ENCODE results near the gene MARCHF10. TPM values are rescaled to one million over a fixed set of nuclear protein-coding genes. Genes with fewer than 3 reads are reported as not detected.
"Not testable (repeated sequence)": the region's sequence is repeated elsewhere in the genome, so short reads cannot be mapped to it uniquely, and the experiment has no call there.

The MARCHF10 gene, protein sequence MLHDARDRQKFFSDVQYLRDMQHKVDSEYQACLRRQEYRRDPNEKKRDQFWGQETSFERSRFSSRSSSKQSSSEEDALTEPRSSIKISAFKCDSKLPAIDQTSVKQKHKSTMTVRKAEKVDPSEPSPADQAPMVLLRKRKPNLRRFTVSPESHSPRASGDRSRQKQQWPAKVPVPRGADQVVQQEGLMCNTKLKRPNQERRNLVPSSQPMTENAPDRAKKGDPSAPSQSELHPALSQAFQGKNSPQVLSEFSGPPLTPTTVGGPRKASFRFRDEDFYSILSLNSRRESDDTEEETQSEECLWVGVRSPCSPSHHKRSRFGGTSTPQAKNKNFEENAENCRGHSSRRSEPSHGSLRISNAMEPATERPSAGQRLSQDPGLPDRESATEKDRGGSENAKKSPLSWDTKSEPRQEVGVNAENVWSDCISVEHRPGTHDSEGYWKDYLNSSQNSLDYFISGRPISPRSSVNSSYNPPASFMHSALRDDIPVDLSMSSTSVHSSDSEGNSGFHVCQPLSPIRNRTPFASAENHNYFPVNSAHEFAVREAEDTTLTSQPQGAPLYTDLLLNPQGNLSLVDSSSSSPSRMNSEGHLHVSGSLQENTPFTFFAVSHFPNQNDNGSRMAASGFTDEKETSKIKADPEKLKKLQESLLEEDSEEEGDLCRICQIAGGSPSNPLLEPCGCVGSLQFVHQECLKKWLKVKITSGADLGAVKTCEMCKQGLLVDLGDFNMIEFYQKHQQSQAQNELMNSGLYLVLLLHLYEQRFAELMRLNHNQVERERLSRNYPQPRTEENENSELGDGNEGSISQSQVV
- total RNA-seq = not detected

DNA sequence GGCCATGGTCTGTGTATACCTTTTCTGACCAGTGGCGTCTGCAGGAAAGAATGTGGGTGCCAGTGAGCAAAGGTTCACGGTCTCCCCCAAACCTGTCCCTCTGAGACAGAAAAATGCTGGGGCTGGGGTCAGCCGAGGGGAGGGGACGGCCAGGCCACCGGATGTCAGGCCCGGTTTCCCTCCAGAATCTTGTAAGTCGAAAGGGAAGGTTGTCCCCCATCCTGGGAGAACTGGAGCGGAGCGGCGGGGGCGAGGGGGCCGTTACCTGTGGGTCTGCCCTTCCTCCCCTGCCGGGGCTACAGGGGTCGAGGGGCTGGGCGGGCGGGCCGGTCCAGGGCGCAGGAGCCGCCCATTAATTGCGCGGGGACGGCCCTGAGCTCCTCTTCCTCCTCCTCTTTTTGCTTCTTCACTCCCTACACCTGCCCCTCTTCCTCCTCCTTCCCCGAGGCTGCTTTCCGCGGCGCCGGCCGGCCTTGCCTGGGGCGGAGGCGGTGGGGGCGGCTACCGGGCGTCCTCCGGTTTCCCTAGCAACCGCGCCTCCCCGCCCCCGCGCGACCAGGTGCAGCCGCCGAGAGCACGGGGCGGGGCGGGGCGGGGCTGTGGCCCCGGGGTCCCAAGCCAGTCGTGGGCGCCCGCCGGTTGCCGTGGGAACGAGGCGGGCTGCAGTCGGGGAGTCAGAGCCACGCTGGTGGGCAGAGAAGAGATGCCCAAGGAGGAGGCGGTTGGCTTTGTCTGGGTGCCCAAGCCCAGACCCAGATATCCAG lies at the start of gene MARCHF10:
MARCHF10 (minus strand) TSS at position 503 of the 764 bp plus-strand sequence. CDS start 6,579 bp downstream, outside the sequence.
- Histone ChIP-seq H3K27me3 (ENCODE audit: insufficient read depth, low read length) (peaks cover 13% of the 10 kb centered on the region), H3K4me1 (ENCODE audit: insufficient read depth, low read length) (no peaks in the 10 kb centered on the region), H3K9me3 (ENCODE audit: low read depth, low read length) (no peaks in the 10 kb centered on the region), H3K4me3 (ENCODE audit: low read length) (no peak within 1 kb of the TSS)

DNA sequence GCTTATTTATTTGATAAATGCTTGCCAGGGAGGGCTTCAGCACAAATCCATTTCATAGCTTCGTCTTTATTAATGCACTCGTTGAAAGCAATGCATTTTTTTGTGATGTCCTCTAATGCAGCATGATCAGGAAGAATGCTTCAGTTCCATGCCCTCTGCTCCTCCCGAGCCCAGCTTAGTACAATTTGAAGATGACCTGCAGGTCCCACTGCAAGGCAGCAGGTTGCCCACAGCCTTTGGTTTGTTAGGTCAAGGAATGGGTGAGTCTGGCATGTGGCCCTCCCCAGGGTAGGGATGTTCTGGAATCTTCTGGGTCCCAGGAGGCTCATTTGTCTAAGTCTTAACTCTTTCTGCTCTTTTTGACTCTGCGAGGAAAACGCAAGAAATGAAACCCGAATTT lies 49.4 kb upstream of the MARCHF10 start:
- Histone ChIP-seq H3K4me3 (ENCODE audit: low read length) (no peak overlapping the region), H3K9me3 (ENCODE audit: low read depth, low read length) (no peaks in the 10 kb centered on the region), H3K27me3 (ENCODE audit: insufficient read depth, low read length) (no peaks in the 10 kb centered on the region), H3K4me1 (ENCODE audit: insufficient read depth, low read length) (no peaks in the 10 kb centered on the region)

- H3K4me1 ChIP-seq (ENCODE audit: insufficient read depth, low read length) = no peaks in the 10 kb centered on the region
- no peak overlapping the region for H3K4me3 ChIP-seq (ENCODE audit: low read length)
- H3K27me3 ChIP-seq (ENCODE audit: insufficient read depth, low read length) = no peaks in the 10 kb centered on the region
- no peaks in the 10 kb centered on the region for H3K9me3 ChIP-seq (ENCODE audit: low read depth, low read length)
Measured at GRCh38 chr17:62856594-62856993, 48.5 kb upstream of the MARCHF10 start.

GRCh38 chr17:62855156-62855555 lies 47.0 kb upstream of the MARCHF10 start:
- Histone ChIP-seq H3K27me3 (ENCODE audit: insufficient read depth, low read length) (no peaks in the 10 kb centered on the region), H3K4me3 (ENCODE audit: low read length) (no peak overlapping the region), H3K4me1 (ENCODE audit: insufficient read depth, low read length) (no peaks in the 10 kb centered on the region), H3K9me3 (ENCODE audit: low read depth, low read length) (no peaks in the 10 kb centered on the region)

DNA sequence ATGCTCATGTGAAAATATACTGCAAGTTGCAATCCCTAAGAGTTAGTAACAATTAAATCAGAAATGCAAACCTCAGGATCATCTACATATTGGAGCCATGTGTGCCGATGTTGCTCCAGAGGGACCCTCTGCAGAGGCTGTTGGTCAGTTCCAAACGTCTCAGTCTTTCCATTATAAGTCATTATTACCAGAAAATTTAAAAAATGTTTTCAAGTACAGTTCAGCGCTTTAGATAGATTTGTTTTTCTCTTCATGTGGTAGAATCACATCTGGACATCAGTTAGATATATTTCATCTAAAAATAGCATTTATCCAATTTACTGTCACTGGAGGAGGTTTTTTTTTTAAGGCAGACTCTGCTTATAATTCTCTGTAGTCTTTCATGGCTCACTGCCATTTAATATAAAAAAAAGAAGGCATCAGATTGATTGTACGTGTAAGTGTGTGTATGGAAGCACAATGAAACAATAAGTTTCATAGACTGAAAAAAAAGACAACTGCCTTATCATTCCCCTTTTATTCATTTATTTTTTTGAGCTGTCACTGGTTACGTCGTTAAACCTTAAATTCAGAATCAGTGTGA lies 46.1 kb upstream of the MARCHF10 start:
- Histone ChIP-seq H3K27me3 (ENCODE audit: insufficient read depth, low read length) (no peaks in the 10 kb centered on the region), H3K4me3 (ENCODE audit: low read length) (no peak overlapping the region), H3K4me1 (ENCODE audit: insufficient read depth, low read length) (no peaks in the 10 kb centered on the region), H3K9me3 (ENCODE audit: low read depth, low read length) (no peaks in the 10 kb centered on the region)

DNA sequence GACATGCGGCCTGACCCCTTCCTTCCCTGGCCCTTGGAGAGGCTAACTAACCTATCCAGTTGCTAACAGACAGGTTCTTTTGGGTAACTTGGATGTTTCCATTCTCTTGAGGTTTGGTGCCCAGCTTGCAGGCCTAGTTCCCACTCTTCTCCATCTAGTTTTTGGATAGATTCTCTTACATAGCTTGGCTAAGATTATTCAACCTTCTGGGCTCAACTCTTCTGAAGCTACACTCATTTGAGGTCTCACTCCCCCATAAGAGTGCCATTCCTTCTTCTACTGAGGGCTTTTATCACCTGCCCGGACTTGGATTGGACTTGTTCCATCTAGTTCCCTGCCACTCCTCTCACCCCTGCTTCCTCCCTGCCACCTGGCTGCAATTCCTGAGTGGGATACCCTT lies 44.1 kb upstream of the MARCHF10 start:
- Histone ChIP-seq H3K4me1 (ENCODE audit: insufficient read depth, low read length) (no peaks in the 10 kb centered on the region), H3K27me3 (ENCODE audit: insufficient read depth, low read length) (no peaks in the 10 kb centered on the region), H3K9me3 (ENCODE audit: low read depth, low read length) (no peaks in the 10 kb centered on the region), H3K4me3 (ENCODE audit: low read length) (no peak overlapping the region)

DNA sequence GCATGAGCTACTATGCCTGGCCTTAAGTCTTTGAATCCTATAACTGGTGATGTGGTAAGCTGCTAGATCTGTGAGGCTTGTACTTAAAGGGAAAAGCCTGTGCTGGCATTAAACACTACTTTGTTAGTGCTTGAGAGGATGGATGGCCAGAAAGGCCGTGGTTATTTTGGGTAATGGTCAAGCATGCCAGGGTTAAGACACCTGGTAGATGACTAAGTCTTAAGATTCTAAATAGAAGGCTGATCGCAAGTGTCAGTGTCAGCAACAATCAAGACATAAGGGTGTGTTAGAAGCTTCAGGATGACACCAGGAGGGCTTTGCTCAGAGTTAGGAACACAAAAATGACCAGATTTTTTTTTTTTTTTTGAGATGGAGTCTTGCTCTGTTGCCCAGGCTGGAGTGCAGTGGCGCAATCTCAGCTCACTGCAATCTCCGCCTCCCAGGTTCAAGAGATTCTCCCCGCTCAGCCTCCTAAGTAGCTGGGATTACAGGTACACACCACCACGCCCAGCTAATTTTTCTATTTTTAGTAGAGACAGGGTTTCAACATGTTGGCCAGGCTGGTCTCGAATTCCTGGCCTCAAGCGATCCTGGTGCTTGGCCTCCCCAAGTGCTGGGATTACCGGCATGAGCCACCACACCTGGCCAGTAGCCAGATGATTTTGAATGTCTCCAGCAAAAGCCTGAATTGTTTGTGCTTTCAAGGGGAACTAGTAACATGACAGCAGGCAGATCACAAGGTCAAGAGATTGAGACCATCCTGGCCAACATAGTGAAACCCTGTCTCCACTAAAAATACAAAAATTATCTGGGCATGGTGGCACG lies 41.7 kb upstream of the MARCHF10 start:
- not testable (repeated sequence) for H3K9me3 ChIP-seq (ENCODE audit: low read depth, low read length); H3K4me1 ChIP-seq (ENCODE audit: insufficient read depth, low read length); H3K27me3 ChIP-seq (ENCODE audit: insufficient read depth, low read length); H3K4me3 ChIP-seq (ENCODE audit: low read length)

DNA sequence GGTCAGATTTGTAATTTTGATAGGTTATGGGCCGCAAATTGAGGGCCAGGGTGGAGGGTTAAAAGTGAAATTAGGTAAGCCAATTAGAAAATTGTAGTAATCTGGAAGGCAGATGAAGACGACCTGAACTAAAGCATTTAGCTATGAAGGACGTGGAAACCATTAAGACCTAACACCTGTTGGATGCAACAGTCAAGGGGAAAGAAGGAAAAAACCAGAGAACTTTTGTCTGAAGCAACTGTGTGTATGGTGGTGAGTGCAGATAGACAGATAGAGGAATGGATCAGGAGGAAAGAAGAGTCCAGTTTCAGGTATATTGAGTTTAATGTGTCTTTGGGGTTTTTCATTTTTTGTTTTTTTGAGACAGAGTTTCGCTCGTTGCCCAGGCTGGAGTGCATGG lies 40.2 kb upstream of the MARCHF10 start:
- Histone ChIP-seq H3K4me1 (ENCODE audit: insufficient read depth, low read length) (no peaks in the 10 kb centered on the region), H3K4me3 (ENCODE audit: low read length) (no peak overlapping the region), H3K27me3 (ENCODE audit: insufficient read depth, low read length) (no peaks in the 10 kb centered on the region), H3K9me3 (ENCODE audit: low read depth, low read length) (no peaks in the 10 kb centered on the region)

GRCh38 chr17:62847426-62847825 lies 39.3 kb upstream of the MARCHF10 start:
- Histone ChIP-seq H3K4me1 (ENCODE audit: insufficient read depth, low read length) (no peaks in the 10 kb centered on the region), H3K4me3 (ENCODE audit: low read length) (no peak overlapping the region), H3K27me3 (ENCODE audit: insufficient read depth, low read length) (no peaks in the 10 kb centered on the region), H3K9me3 (ENCODE audit: low read depth, low read length) (no peaks in the 10 kb centered on the region)

DNA sequence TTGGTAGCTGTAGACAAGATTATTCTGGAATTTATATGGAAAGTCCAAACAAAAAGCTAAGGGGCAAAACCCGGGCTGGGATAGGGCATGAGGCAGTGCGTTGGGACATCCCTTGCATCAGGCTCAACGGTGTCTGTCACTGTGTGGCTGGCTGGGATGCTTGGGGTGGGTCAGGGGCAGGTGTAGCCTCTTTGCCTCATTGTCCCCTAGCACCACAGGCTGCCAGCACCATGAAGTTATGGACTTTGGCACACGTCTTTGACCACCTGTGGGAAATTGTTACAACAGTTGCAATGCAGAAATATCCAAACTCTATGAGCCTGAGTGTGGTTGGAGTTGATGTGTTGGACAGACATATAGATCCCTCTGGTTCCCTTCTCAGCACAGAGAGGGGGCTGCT lies 32.8 kb upstream of the MARCHF10 start:
- Histone ChIP-seq H3K4me3 (ENCODE audit: low read length) (no peak overlapping the region), H3K27me3 (ENCODE audit: insufficient read depth, low read length) (peaks cover 3% of the 10 kb centered on the region)

GRCh38 chr17:62833816-62834215 lies 25.7 kb upstream of the MARCHF10 start:
- not testable (repeated sequence) for H3K4me3 ChIP-seq (ENCODE audit: low read length); H3K9me3 ChIP-seq (ENCODE audit: low read depth, low read length); H3K4me1 ChIP-seq (ENCODE audit: insufficient read depth, low read length); H3K27me3 ChIP-seq (ENCODE audit: insufficient read depth, low read length)

More for the DNA sequence above, 32.8 kb upstream of the MARCHF10 start:
- Histone ChIP-seq H3K4me1 (ENCODE audit: insufficient read depth, low read length) (no peaks in the 10 kb centered on the region), H3K9me3 (ENCODE audit: low read depth, low read length) (no peaks in the 10 kb centered on the region)

DNA sequence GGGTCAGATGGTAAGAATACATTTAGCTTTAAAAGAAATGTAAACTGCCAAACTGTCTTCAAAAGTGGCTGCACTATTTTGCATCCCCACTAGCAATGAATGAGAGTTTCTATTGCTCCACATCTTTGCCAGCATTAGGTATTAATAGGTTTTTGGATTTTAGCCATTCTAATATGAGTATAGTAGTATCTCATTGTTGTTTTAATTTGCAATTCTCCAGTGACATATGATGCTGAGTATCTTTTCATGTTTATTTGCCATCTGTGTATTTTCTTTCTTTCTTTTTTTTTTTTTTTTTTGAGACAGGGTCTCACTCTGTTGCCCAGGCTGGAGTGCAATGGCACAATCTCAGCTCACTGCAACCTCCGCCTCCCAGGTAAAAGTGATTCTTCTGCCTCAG lies 24.3 kb upstream of the MARCHF10 start:
- Histone ChIP-seq H3K9me3 (ENCODE audit: low read depth, low read length) (no peaks in the 10 kb centered on the region), H3K4me1 (ENCODE audit: insufficient read depth, low read length) (peaks cover 7% of the 10 kb centered on the region), H3K4me3 (ENCODE audit: low read length) (no peak overlapping the region), H3K27me3 (ENCODE audit: insufficient read depth, low read length) (no peaks in the 10 kb centered on the region)

DNA sequence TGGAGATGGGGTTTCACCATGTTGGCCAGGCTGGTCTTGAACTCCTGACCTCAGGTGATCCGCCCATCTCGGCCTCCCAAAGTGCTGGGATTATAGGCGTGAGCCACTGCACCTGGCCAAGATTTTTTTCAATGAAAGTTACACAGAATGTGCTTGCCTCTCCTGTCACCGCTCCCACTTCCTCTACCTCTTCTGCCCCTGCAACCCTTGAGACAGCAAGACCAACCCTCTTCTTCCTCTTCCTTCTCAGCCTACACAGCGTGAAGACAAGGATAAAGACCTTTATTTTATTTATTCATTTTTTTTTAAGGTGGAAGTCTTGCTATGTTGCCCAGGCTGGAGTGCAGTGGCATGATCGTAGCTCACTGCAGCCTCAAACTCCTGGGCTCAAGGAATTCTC lies 23.0 kb upstream of the MARCHF10 start:
- not testable (repeated sequence) for H3K4me1 ChIP-seq (ENCODE audit: insufficient read depth, low read length); H3K4me3 ChIP-seq (ENCODE audit: low read length); H3K27me3 ChIP-seq (ENCODE audit: insufficient read depth, low read length); H3K9me3 ChIP-seq (ENCODE audit: low read depth, low read length)

Data from mononuclear cell (primary cell).